Measurements from ENCODE around the gene DNAJB12.
"Not testable (repeated sequence)": the region's sequence is repeated elsewhere in the genome, so short reads cannot be mapped to it uniquely, and the experiment has no call there.

DNAJB12 gene

GRCh38 chr10:72314263-72314662 is 40.5 kb downstream of the DNAJB12 start:
- no peak for DNase-seq

- DNase-seq, result no peak
Measured at GRCh38 chr10:72312865-72313391, 41.8 kb downstream of the DNAJB12 start.

- no peak for DNase-seq
Measured at GRCh38 chr10:72311667-72312066, 43.1 kb downstream of the DNAJB12 start.

GRCh38 chr10:72310636-72311035 is 44.1 kb downstream of the DNAJB12 start:
- DNase-seq, result no peak

GRCh38 chr10:72310241-72310633 is 44.5 kb downstream of the DNAJB12 start:
- no peak for DNase-seq

GRCh38 chr10:72309290-72310240 is 45.2 kb downstream of the DNAJB12 start:
- no peak for DNase-seq

GRCh38 chr10:72308320-72308987 is 46.3 kb downstream of the DNAJB12 start:
- no peak for DNase-seq

GRCh38 chr10:72307711-72308110 is 47.0 kb downstream of the DNAJB12 start:
- DNase-seq, result not testable (repeated sequence)

GRCh38 chr10:72306215-72306760 is 48.4 kb downstream of the DNAJB12 start:
- DNase-seq, result no peak

GRCh38 chr10:72303424-72304128 is 51.1 kb downstream of the DNAJB12 start:
- DNase-seq, result no peak

GRCh38 chr10:72298592-72299519 is 55.9 kb downstream of the DNAJB12 start:
- DNase-seq, result no peak

GRCh38 chr10:72297805-72298591 is 56.7 kb downstream of the DNAJB12 start:
- DNase-seq, result no peak

- no peak for DNase-seq
Measured at GRCh38 chr10:72297281-72297804, 57.4 kb downstream of the DNAJB12 start.

- not testable (repeated sequence) for DNase-seq
Measured at GRCh38 chr10:72296829-72297280, 57.9 kb downstream of the DNAJB12 start.

GRCh38 chr10:72295330-72295910 is 59.3 kb downstream of the DNAJB12 start:
- no peak for DNase-seq

- DNase-seq, result no peak
Measured at GRCh38 chr10:72292223-72292691, 62.5 kb downstream of the DNAJB12 start.

GRCh38 chr10:72291019-72291532 is 63.6 kb downstream of the DNAJB12 start:
- no peak for DNase-seq

- DNase-seq, result no peak
Measured at GRCh38 chr10:72285972-72286521, 68.7 kb downstream of the DNAJB12 start.

GRCh38 chr10:72283131-72283530 is 71.6 kb downstream of the DNAJB12 start:
- no peak for DNase-seq
